Epithelial cell of proximal tubule (primary cell): ENCODE results near the gene ATP6V0E2. TPM values are rescaled to one million over a fixed set of nuclear protein-coding genes. Genes with fewer than 3 reads are reported as not detected.

Experiments
- DNase-seq: peaks from one replicate; pipeline ENCODE4 v3.0.0-alpha.2; 2011; ENCODE audit warnings: low read depth
- H3K4me3 ChIP-seq: 2 replicates; pipeline ENCODE4 v1.5.1; 2011; ENCODE audit warnings: low read depth, mild to moderate bottlenecking, low read length
- CTCF ChIP-seq: conservative IDR thresholded peaks from 2 replicates; pipeline ENCODE4 v1.5.1; 2012; ENCODE audit warnings: low read depth, mild to moderate bottlenecking, low read length
- total RNA-seq: library from RNA; depleted of rRNA; stranded (reverse); fragments of >200 nt; gene quantifications from 2 replicates; pipeline ENCODE4 v1.2.3, GENCODE V29; 2015

Gene ATP6V0E2
- total RNA-seq, 1 donor from 2014 or later, result 62.2 TPM

GRCh38 chr7:149864023-149864422, 9.7 kb upstream of the ATP6V0E2 start:
- no peak for DNase-seq
- H3K4me3 ChIP-seq, result no peak overlapping the region
- TF ChIP-seq CTCF, result no peak

- DNase-seq, result no peak
Measured at GRCh38 chr7:149864751-149865150, 9.0 kb upstream of the ATP6V0E2 start.

GRCh38 chr7:149865437-149865836, 8.3 kb upstream of the ATP6V0E2 start:
- no peak for DNase-seq
- no peak for TF ChIP-seq CTCF
- no peak overlapping the region for H3K4me3 ChIP-seq

More at GRCh38 chr7:149864751-149865150, 9.0 kb upstream of the ATP6V0E2 start:
- TF ChIP-seq CTCF, result no peak
- no peak overlapping the region for H3K4me3 ChIP-seq

GRCh38 chr7:149866139-149866778, 7.5 kb upstream of the ATP6V0E2 start:
- DNase-seq, result no peak
- TF ChIP-seq CTCF, result no peak
- H3K4me3 ChIP-seq, result no peak overlapping the region

GRCh38 chr7:149866779-149867447, 6.9 kb upstream of the ATP6V0E2 start:
- DNase-seq, result no peak
- H3K4me3 ChIP-seq, result no peak overlapping the region
- no peak for TF ChIP-seq CTCF

GRCh38 chr7:149867762-149868622, 5.8 kb upstream of the ATP6V0E2 start:
- H3K4me3 ChIP-seq, result no peak overlapping the region
- TF ChIP-seq CTCF, result no peak
- DNase-seq, result no peak
